CD14-positive monocyte (primary cell): ENCODE data around the gene ASPA. TPM values are rescaled to one million over a fixed set of nuclear protein-coding genes. Genes with fewer than 3 reads are reported as not detected.

ENCODE experiments used
- DNase-seq, 3 donors: peaks; one replicate each; pipeline ENCODE4 v3.0.0-alpha.2; 2011 to 2022
- H2AFZ ChIP-seq: 2 replicates; pipeline ENCODE4 v1.6.0; 2012; ENCODE audit warnings: mild to moderate bottlenecking, low read depth, low read length, inconsistent platforms; ENCODE audit not compliant: insufficient read depth, poor library complexity, severe bottlenecking
- H3K27ac ChIP-seq, 2 donors: 1 replicate in 1 of 2; 2 replicates in 1 of 2; pipeline ENCODE4 v1.5.1; 2012 to 2013; ENCODE audit warnings: low read length in 2 of 2, control low read depth in 1 of 2, inconsistent platforms in 1 of 2, low read depth in 1 of 2, mild to moderate bottlenecking in 1 of 2
- H3K27me3 ChIP-seq, 2 donors: one replicate each; pipeline versions ENCODE4 v1.6.0 to v1.6.1; 2011 to 2013; ENCODE audit warnings: low read length in 2 of 2; ENCODE audit not compliant: control insufficient read depth in 2 of 2, insufficient read depth in 2 of 2
- H3K36me3 ChIP-seq, 2 donors: replicated peaks in 1 of 2; 1 replicate in 1 of 2; 2 replicates in 1 of 2; pipeline versions ENCODE4 v1.5.1 to v1.6.1; 2012 to 2013; ENCODE audit warnings: low read length in 2 of 2, control low read depth in 1 of 2, inconsistent platforms in 1 of 2, mild to moderate bottlenecking in 1 of 2; ENCODE audit not compliant: insufficient read depth in 2 of 2, control insufficient read depth in 1 of 2
- H3K4me1 ChIP-seq, 2 donors: 1 replicate in 1 of 2; 2 replicates in 1 of 2; pipeline versions ENCODE4 v1.5.1 to v1.6.1; 2012 to 2013; ENCODE audit warnings: low read length in 2 of 2, control low read depth in 1 of 2, inconsistent platforms in 1 of 2, mild to moderate bottlenecking in 1 of 2, moderate library complexity in 1 of 2; ENCODE audit not compliant: insufficient read depth in 2 of 2, control insufficient read depth in 1 of 2
- H3K4me2 ChIP-seq: replicated peaks from 2 replicates; pipeline ENCODE3; 2012; ENCODE audit warnings: low read length, moderate library complexity, mild to moderate bottlenecking; ENCODE audit not compliant: poor library complexity, severe bottlenecking; ENCODE audit errors: extremely low read depth
- H3K4me3 ChIP-seq, 3 experiments: fragments of 200-600 bp in 1 of 3; sonication (generic) in 1 of 3; replicated peaks in 1 of 3; 1 replicate in 2 of 3; 2 replicates in 1 of 3; pipeline ENCODE4 v1.5.1; 2011 to 2013; ENCODE audit warnings: low read length in 3 of 3, mild to moderate bottlenecking in 3 of 3, control low read depth in 2 of 3, low read depth in 2 of 3, inconsistent platforms in 1 of 3, moderate library complexity in 1 of 3
- H3K79me2 ChIP-seq: 2 replicates; pipeline ENCODE4 v1.6.0; 2012; ENCODE audit warnings: mild to moderate bottlenecking, control low read depth, inconsistent platforms, low read length, moderate library complexity; ENCODE audit not compliant: insufficient read depth
- H3K9ac ChIP-seq: 2 replicates; pipeline ENCODE4 v1.6.0; 2017; ENCODE audit warnings: low read length, mild to moderate bottlenecking; ENCODE audit not compliant: insufficient read depth, poor library complexity, severe bottlenecking
- H3K9me3 ChIP-seq, 2 donors: replicated peaks in 1 of 2; 1 replicate in 1 of 2; 2 replicates in 1 of 2; pipeline versions ENCODE4 v1.5.1 to v1.6.1; 2012 to 2013; ENCODE audit warnings: low read length in 2 of 2, control low read depth in 1 of 2; ENCODE audit not compliant: control insufficient read depth in 1 of 2, insufficient read depth in 1 of 2
- H4K20me1 ChIP-seq: 2 replicates; pipeline ENCODE4 v1.6.0; 2012; ENCODE audit warnings: mild to moderate bottlenecking, low read length, control low read depth, moderate library complexity; ENCODE audit not compliant: insufficient read depth
- H3K27ac Mint-ChIP-seq, 7 donors: one replicate each; pipeline ENCODE4 v1.8.0; 2020; ENCODE audit warnings: mild to moderate bottlenecking in 7 of 7, mixed read lengths in 7 of 7, moderate library complexity in 6 of 7, inconsistent platforms in 2 of 7
- H3K27me3 Mint-ChIP-seq, 3 donors: one replicate each; pipeline ENCODE4 v1.8.0; 2021 to 2022; ENCODE audit warnings: low read depth in 3 of 3, mild to moderate bottlenecking in 3 of 3, mixed read lengths in 3 of 3, moderate library complexity in 3 of 3, inconsistent platforms in 1 of 3
- H3K36me3 Mint-ChIP-seq, 2 donors: one replicate each; pipeline ENCODE4 v1.8.0; 2020; ENCODE audit warnings: mixed read lengths in 2 of 2, inconsistent platforms in 1 of 2, mild to moderate bottlenecking in 1 of 2
- H3K4me1 Mint-ChIP-seq: one replicate; pipeline ENCODE4 v1.8.0; 2020; ENCODE audit warnings: mild to moderate bottlenecking, mixed read lengths
- H3K4me3 Mint-ChIP-seq, 2 donors: one replicate each; pipeline ENCODE4 v1.8.0; 2020; ENCODE audit warnings: mild to moderate bottlenecking in 2 of 2, mixed read lengths in 2 of 2, moderate library complexity in 1 of 2
- H3K9me3 Mint-ChIP-seq, 7 donors: one replicate each; pipeline ENCODE4 v1.8.0; 2020 to 2022; ENCODE audit warnings: mixed read lengths in 7 of 7, mild to moderate bottlenecking in 6 of 7, moderate library complexity in 6 of 7, inconsistent platforms in 2 of 7
- WGBS: methylation state at CpG from one replicate; pipeline ENCODE4 v1.1.5; 2013; ENCODE audit warnings: missing lambda C conversion rate; ENCODE audit not compliant: insufficient coverage; 5-methylcytosine and 5-hydroxymethylcytosine counted together
- intact Hi-C, 2 donors: fragments of 100-400 bp; cut with micrococcal nuclease; formaldehyde crosslinking; loops; one replicate each; pipeline versions ENCODE4 v1.15.0 to v1.15.1; 2023
- polyA plus RNA-seq, 3 donors: library from polyadenylated mRNA; depleted of rRNA in 1 of 3; unstranded in 2 of 3; stranded (reverse) in 1 of 3; fragments of 300-500 nt in 2 of 3; fragments of >200 nt in 1 of 3; fragmentation: Illumina TruSeq in 2 of 3; gene quantifications; 1 replicate in 2 of 3; 2 replicates in 1 of 3; pipeline ENCODE4 v1.2.3, GENCODE V29; 2012 to 2021
- TF ChIP-seq, protein P1 (sequence below): fragments of 200-600 bp; IDR thresholded peaks from one replicate; pipeline ENCODE4 v1.8.0; 2022; ENCODE audit warnings: antibody characterized with exemption, mild to moderate bottlenecking

The ASPA gene
- polyA plus RNA-seq, 3 donors, result not detected

GRCh38 chr17:3497101-3497500 is 21.3 kb downstream of the ASPA start:
- H3K27ac ChIP-seq, result no peak overlapping the region
- H3K79me2 ChIP-seq, result no peaks in the 10 kb centered on the region
- no peaks in the 10 kb centered on the region for H3K27me3 ChIP-seq
- no peak overlapping the region for H2AFZ ChIP-seq
- no peaks in the 10 kb centered on the region for H3K4me1 Mint-ChIP-seq
- H3K27me3 Mint-ChIP-seq, result peaks cover 0 to 5% (median 5%) of the 10 kb centered on the region in 3 donors
- H3K9ac ChIP-seq, result no peak overlapping the region
- TF ChIP-seq, protein P1, sequence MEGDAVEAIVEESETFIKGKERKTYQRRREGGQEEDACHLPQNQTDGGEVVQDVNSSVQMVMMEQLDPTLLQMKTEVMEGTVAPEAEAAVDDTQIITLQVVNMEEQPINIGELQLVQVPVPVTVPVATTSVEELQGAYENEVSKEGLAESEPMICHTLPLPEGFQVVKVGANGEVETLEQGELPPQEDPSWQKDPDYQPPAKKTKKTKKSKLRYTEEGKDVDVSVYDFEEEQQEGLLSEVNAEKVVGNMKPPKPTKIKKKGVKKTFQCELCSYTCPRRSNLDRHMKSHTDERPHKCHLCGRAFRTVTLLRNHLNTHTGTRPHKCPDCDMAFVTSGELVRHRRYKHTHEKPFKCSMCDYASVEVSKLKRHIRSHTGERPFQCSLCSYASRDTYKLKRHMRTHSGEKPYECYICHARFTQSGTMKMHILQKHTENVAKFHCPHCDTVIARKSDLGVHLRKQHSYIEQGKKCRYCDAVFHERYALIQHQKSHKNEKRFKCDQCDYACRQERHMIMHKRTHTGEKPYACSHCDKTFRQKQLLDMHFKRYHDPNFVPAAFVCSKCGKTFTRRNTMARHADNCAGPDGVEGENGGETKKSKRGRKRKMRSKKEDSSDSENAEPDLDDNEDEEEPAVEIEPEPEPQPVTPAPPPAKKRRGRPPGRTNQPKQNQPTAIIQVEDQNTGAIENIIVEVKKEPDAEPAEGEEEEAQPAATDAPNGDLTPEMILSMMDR, result no peak
- H3K4me3 ChIP-seq, result no peak overlapping the region
- H3K9me3 Mint-ChIP-seq, result peaks cover 0 to 12% (median 9%) of the 10 kb centered on the region in 7 donors
- no peaks in the 10 kb centered on the region for H4K20me1 ChIP-seq
- no CpG with 5 or more reads among the region's 7 CpGs for WGBS
- H3K4me1 ChIP-seq, result no peaks in the 10 kb centered on the region
- H3K36me3 Mint-ChIP-seq, result no peaks in the 10 kb centered on the region
- no peaks in the 10 kb centered on the region for H3K9me3 ChIP-seq
- no peak overlapping the region for H3K4me2 ChIP-seq
- DNase-seq, result no peak
- no peak overlapping the region for H3K27ac Mint-ChIP-seq
- no peak overlapping the region for H3K4me3 Mint-ChIP-seq
- no peaks in the 10 kb centered on the region for H3K36me3 ChIP-seq
- intact Hi-C loops, result no loop called here

DNA sequence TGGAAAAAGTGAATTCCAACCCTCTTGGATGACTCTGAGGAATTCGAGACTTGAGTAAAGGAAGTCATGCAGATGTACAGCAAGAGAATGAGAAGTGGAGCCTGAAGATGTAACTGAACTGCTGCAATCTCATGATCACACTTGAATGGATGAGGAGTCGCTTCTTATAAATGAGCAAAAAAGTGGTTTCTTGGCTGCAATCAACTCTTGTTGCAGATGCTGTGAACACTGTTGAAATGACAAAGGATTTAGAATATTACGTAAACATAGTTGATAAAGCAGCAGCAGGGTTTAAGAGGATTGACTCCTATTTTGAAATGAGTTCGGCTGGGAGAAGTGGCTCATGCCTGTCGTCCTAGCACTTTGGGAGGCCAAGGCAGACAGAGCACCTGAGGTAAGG is 25.5 kb downstream of the ASPA start:
- Mint-ChIP-seq H3K27ac (no peak overlapping the region), H3K4me3 (no peak overlapping the region), H3K4me1 (no peaks in the 10 kb centered on the region), H3K9me3 (peaks cover 0 to 14% (median 7%) of the 10 kb centered on the region in 7 donors), H3K27me3 (peaks cover 3 to 9% (median 5%) of the 10 kb centered on the region in 3 donors), H3K36me3 (no peaks in the 10 kb centered on the region)
- Histone ChIP-seq H3K36me3 (no peaks in the 10 kb centered on the region), H3K27me3 (no peaks in the 10 kb centered on the region), H3K4me1 (no peaks in the 10 kb centered on the region), H3K9ac (no peak overlapping the region), H4K20me1 (no peaks in the 10 kb centered on the region), H3K27ac (no peak overlapping the region), H3K9me3 (no peaks in the 10 kb centered on the region), H3K4me3 (no peak overlapping the region), H3K79me2 (no peaks in the 10 kb centered on the region), H3K4me2 (no peak overlapping the region), H2AFZ (no peak overlapping the region)
- 72% methylated on average over 2 of the region's 5 CpGs for WGBS
- intact Hi-C loops, result no loop called here
- TF ChIP-seq, protein P1, result no peak
- DNase-seq, result no peak
